GM18909 (cell line): Measurements from ENCODE around the gene RUFY4.
A peak's percentile ranks its signal among the peaks of the same experiment; 100 is the strongest.
"Not testable (repeated sequence)": the region's sequence is repeated elsewhere in the genome, so short reads cannot be mapped to it uniquely, and the experiment has no call there.

Source experiments
- ATAC-seq: cut with Tn5 transposase; IDR thresholded peaks from one replicate; pipeline ENCODE4 v1.9.1; 2021; ENCODE audit warnings: mild to moderate bottlenecking; ENCODE audit not compliant: unreplicated experiment, poor library complexity

The RUFY4 gene

DNA sequence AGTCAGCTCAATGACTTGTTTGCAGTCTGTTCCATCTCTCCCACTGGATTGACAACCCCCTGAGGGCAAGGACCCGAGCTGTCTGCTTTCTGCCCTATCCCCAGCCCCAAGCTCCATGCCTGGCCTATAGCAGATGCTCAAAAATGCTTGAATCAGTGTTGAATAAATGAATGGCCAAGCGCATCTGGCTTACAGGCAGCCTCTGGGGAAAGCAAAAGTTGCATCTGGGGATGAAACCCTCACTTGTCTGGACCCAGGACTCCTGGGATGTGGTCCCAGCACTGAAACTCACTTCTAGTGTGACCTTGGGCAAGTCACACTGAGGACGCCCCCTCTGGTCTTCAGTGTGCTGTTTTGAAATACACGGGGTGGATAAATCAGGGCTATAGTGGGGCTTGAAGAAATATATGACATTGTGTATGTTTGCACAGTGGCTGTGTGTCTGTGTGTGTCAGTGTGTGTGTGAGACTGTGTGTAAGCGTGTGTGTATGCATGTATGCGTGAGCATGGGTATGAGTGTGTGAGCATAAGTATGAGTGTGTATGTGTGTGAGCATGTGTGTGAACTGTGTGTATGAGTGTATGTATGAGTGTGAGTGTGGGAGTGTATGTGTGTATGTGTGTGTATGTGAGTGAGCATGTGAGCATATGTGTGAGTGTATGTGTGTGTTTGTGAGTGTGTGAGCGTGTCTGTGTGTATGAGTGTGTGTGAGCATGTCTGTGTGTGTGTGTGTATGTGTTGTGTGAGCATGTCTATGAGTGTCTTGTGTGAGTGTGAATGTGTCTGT is 38.5 kb upstream of the RUFY4 start:
- no peak for ATAC-seq

DNA sequence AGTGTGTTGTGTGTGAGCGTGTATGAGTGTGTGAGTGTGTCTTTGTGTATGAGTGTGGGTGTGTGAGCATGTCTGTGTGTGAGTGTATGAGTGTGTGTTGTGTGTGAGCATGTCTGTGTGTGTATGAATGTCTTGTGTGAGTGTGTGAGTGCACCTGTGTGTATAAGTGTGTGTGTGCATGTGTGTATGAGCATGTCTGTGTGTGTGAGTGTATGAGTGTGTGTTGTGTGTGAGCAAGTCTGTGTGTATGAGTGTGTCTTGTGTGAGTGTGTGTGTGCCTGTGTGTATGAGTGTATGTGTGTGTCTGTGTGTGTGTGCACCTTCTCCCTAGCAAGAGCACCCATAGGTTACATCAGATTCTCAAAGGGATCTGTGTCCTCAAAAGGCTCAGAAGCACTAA is 37.8 kb upstream of the RUFY4 start:
- ATAC-seq = no peak

DNA sequence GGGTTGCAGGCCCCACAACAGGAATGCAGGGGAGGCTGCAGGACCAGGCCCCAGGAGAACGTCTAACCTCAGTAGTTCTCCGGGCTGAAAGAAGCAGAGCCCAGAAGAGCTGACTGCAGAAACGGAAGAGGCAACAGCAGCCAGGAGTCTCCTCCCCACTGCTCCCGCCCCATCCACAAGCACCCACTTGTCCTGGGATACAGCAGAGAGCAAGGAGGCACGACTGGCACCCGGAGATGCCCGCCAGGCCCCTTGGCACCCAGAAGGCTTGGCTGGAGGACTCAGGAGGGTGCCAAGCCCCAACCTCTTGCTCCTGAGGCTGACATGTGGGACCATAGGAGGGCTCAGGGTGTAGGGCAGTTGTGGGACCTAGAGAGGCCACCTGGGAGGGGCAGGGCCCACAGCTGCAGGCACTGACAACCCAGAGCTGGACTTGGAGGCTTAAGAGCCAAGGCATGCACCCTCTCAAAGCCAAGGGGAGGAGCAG is 37.2 kb upstream of the RUFY4 start:
- no peak for ATAC-seq

DNA sequence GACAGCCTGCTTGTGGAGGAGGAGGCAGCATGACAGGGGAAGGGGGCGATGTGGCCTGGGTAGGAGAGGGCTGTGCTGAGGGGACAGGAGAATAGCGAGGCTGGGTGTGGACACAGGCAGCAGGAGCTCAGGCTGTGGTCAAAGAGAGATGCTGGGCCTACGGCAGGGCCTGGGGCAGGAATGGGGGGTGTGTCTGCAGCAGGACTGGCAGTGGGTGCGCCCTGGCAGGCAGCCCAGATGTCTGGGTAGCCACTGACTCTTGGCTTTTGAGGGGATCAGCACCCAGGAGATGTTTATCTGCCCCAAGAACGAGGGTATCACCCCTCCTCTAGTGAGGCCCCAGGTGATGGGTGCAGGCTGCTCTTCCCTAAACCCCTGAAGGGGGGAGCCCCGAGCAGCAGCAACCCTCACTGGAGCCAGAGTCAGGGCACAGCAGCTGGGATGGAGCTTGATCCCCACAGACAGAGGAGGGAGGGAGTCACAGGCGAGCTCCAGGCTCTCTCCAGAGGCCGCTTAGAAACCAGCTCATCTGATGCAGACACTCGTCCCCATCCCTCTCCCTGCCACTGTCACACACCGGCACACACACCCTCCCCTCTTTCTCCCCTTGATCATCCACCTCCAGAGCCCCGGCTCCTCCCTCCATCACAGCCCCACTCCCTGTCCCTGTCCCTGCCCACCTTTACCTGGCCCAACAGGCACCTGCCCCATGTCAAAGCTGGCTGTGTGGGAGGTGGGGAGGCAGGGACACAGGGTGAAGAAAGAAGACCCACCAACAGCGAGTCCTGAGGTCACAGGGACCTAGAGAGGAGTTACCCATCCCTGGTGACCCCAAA is 36.5 kb upstream of the RUFY4 start:
- no peak for ATAC-seq

DNA sequence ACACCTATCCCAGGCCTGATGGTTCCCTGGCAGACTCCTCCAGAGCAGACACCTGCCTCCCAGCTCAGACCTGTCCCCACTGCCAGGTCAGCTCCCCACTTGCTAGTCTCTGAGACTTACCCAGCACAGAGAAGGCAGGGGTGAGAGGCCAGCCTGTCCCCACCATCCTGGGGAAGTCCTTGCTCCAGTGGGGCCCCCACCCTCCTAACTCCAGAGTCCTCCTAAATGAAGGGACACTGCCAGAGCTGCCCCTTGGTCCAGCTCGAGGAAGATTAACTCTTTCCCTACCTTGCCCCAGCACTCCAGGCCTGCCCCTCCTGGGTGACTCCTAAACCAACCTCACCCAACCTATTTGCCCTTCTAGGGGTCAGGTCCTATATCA is 35.9 kb upstream of the RUFY4 start:
- no peak for ATAC-seq

DNA sequence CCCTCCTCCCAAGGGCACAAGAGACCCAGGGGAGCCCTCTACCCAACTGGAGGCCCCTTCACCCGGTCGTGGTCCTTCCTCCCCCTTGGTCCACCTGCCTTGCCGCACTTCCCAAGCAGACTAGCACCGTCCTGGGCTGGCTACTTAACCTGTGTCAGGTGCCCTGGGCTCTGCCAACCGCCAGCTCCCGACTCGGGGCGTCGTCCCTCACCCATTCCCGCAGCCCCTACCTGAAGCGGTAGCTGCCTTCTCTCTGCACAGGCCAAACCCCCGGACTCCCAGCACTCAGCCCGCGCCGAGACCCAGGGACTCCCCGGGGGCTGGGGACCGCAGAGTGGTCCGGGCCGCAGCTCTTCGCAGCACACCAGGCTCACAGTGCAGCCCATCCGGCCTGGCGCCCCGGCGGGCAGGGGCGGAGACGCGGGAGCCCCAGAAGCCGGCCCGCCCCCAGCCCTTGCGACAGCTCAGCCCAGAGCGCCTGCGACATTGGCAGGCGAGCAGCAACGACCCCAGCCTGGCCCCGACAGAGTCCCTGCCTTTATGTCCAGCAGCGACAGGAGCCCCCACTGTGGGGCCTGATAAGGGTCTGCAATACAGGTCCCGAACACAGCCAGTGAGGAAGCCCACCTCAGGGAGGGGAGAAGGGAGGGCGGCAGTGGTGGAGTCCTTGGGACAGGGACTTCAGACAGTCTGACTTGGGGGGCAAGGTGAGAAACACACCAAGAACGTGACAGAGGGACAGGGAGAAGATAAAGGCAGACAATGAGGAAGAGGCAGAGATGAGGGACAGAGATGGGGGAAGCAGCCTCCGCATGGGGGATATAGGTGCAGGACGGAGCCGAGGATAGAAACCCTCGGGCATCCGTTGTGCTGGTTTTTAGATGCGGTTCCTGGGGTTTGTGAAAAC is 35.2 kb upstream of the RUFY4 start:
- no peak for ATAC-seq

DNA sequence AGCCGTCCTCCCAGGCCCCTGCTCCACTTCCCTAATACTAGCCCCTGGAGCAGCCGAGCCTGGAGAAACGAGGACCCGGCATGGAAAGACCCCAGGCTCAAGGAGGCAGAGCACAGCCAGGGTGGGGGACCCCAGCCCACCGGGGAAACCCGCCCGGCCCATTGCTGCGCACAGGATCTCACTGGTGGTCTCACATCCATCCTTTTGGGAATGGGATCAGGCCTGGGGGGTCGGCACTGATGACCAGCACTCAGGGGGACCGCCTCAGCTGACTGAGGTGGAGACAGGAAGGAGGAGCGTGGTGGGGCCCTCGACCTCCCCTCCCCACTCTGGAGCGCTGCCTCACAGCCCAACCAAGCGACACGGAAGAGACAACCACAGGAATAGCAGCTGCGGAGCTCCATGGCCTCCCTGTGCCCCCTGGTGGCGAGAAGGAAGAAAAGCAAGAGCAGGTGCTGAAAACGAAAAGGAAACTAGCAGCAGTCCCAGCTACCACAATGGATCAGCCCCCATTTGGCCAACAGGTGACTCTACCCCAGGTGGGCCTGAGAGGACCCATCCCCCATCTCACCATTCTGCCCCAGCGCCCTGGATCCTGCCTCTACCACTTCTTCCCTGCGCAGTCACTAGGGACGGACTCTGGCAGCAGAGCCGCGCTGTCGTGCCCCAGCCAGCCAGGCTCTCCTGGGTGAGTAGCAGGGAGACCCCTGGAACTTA is 34.4 kb upstream of the RUFY4 start:
- ATAC-seq = peak; percentile 86

DNA sequence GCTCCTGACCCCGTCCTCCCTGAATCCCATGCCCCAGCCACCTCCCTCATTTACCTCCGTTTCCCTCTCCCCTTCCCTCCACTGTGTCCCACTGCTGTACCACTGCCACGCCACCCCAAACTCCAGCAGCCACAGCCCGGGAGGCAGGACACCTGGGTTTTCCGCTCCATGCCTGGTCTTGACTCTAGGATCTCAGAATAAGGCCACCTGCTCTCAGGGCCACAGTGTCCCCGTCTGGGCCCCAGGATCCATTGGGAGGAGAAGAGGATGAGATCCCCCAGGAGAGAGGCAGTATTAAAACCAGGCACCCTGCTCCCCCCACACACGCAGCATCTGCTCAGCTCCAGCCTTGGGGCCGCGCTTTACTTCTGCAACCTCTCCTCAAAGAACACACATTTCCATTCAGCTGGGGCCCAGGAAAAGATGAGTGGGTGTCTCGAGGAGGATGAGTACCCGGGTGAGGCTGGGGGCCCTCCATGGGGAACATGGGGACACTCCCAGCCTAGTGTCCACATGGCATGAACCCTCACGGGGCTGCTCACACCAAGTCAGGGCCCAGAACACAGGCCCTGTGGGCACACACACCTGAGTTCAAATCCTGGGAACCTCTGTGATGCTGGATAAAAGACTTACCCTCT is 33.5 kb upstream of the RUFY4 start:
- no peak for ATAC-seq

DNA sequence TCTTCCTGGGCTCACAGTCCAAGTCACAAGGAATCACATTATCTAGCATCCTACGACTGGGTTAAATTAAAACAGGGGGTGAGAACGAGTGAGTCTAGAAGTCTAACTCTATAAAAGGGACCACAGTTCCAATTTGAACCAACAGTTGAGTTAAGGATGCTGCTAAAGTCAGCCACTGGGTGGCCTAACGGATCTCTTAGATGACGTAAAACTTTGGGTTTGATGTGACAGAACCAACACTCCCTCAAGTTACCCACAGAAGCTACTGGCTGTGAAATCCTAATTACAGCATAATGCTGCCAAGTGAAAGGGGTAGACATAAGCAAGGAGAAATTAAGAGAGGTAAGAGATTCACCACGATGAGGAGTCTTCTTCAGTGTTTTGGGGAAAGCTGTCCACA is 32.7 kb upstream of the RUFY4 start:
- ATAC-seq = no peak

DNA sequence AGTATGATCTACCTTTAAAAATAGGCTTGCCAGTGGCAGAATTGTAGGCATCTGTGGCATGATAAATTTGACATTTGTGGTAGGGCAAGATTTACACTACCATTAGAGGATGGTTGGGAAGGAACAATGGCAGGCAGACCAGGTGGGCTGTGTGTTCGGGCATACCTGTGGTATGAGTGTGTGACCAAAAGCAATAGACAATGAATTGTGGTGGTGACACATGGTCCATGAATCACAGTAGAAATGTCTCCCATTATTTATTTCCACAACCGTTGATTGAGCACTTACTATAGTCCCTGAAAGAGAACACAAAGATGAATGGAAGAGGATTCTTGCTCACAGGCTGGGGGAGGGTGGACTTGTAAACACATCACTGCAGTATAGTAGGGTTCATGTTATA is 29.9 kb upstream of the RUFY4 start:
- ATAC-seq = no peak

DNA sequence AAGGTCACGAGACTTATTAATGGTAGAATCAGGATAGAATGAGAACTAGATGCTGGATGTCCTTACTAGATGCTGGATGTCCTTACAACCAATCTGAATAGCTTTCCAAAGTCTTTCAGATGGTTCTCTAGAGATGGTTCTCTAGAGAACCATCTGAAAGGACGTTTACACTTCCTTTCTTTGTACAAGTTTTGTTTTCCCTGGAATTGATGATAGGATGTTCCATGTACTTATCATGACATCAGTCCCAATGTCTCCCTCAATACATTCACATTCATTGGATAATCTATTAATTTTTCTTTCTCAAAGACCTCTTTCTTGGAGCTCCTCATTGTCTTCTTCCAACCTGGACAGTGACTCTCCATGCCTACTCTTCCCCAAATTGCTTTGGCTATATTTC is 28.2 kb upstream of the RUFY4 start:
- ATAC-seq = no peak

DNA sequence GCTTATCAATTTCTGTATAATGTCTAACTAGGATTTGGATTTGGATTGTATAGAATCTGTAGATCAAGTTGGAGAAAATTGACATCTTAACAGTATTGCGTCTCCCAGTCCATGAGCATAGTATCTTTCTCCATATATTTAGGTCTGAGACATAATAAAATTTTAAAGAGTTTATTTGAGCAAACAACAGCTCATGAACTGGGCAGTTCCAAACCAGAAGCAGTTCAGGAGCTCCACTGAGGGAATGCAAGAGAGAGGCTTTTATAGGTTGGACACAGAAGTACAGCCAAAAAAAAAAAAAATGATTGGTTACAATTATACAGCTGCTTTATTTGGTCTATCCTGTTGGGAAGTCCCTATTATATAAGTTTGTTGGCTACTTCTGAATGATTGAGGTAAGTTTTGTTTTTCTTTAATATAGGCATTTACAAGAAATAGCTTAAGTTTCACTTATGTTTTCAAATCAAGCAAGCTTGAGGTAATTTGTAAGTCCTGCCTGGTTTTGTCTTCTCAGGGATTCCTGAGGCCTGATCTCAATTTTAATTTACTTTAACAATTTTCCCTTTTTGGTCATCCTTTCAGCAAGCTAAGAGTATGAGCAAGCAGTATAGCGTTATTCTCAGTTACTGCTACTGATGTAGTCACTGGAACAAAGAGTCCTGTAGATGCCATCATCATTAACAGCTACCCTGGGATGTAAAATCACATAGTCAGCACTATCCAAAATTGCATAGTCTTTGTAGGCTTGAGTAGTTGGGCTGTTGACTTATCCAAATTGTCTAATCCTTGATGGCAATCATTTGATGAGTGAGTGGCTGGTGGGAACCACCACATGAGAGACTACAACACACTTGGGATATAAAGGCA is 27.5 kb upstream of the RUFY4 start:
- ATAC-seq = no peak

DNA sequence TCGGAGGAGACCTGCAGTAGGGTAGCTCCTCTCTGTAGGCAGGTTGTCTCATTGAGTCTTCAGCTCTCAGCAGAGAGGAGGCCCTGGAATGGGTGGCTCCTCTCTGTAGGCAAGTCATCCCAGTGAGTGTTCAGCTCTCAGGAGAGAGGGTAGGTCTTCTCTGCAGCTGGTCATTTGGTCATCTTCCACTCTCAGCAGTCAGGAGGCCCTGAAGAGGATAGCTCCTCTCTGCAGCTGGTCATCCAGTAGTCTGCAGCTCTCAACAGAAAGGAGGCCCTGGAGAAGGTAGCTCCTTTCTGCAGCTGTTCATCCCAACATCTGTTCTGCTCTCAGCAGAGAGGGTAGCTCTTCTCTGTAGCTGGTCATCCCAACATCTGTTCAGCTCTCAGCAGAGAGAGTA is 26.0 kb upstream of the RUFY4 start:
- ATAC-seq = no peak

DNA sequence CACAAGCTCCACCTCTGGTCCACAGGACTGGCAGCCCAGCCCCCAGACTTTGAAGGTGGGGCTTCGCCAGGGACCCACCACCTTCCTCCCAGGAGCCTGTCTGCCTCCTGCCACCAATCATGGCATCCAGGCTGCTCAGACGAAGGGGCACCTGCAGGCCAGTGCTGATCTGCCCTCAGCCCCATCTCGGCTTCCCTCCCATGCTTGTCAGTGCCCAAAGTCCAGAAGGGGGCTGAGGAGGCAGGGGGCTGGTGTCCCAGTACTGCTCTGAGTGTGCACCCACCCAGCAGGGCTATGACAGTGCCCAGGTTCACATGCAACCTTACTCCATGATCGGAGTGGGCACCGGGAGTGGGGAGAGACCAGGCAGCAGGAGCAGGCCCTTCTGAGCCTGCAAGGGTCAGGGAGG is 25.3 kb upstream of the RUFY4 start:
- no peak for ATAC-seq

DNA sequence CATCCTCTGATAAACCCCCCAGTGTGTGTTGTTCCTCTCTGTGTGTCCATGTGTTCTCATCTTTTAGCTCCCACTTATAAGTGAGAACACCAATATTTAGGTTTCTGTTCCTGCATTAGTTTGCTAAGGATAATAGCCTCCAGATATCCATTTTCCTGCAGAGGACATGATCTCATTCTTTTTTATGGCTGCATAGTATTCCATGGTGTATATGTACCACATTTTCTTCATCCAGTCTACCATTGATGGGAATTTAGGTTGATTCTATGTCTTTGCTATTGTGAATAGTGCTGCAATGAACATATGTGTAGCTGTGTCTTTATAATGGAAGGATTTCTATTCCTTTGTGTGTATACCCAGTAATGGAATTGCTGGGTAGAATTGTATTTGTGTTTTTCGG is 24.5 kb upstream of the RUFY4 start:
- not testable (repeated sequence) for ATAC-seq

DNA sequence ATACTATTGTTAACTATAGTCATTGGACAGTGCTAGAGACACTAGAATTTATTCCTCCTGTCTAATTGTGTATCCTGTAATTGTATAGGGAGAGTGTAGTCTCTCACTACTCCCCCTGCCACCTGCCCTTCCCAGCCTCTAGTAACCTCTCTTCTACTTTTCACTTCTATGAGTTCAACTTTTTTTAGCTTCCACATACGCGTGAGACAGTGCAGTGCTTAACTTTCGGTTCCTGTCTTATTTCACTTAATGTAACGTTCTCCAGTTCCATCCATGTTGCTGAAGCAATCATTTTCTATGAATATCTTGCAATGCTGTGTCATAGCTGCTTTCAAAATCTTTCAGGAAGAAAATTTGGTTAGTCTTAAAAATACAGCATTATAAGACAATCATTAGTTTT is 22.8 kb upstream of the RUFY4 start:
- ATAC-seq = peak; percentile 73

DNA sequence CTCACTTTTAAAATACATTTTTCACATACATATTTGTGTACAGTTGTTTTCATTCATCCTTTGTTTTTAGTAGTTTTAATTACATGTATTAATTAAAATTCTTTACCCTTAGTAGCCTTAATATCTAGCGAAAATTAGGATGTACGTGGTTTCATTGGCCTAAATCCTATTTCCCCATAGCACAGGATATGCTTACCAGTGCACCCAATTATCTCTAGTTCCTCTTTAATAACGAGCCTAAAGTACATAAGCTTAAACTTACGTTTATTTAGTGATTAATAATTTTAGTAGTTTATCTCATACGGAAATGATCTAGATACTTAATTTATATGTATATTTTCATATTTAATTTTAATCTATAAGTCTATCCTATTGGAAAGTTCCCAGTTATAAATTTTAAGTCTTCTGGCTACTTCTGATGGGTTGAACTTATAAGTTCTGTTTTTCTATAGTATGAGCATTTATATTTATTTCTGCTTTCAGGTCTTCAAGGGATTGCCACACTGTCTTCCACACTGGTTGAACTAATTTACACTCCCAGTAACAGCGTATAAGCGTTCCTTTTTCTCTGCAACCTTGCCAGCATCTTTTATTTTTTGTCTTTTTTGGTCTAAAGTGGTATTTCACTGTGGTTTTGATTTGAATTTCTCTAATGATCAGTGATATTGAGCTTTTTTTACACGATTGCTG is 21.4 kb upstream of the RUFY4 start:
- no peak for ATAC-seq

DNA sequence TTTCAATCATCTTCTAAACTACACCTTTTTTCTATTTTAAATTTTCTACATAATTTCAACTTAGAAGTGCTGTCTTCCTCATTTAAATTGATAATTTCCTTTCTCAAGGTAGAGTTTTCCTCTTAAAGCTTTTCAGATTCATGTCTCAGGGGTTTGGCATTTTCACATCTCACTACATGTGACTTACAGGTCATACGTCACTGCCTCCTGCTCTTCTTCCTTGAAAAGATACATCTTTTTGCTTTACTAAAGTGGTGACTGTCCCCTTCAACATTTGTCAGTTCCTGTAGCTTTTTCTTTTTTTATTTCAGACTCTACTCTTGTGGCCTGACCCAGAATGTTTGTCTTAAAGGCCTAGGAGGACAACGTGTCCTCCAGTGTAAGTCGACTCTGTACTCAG is 17.1 kb upstream of the RUFY4 start:
- no peak for ATAC-seq
